ENCODE data around the gene PLET1. TPM values are rescaled to one million over a fixed set of nuclear protein-coding genes. Genes with fewer than 3 reads are reported as not detected.

Gene PLET1
- total RNA-seq, 1 experiment from 2014 or later, result not detected

- no peak overlapping the region for H4K91ac ChIP-seq (ENCODE audit: insufficient read length, low read depth, low read length)
- Mint-ChIP-seq H3K27me3 (ENCODE audit: low read depth) (peaks cover 21% of the 10 kb centered on the region), H3K4me1 (no peaks in the 10 kb centered on the region), H3K9me3 (no peaks in the 10 kb centered on the region; a peak in 1 of 5 replicates), H3K36me3 (ENCODE audit: insufficient read depth in 1 of 3, low read depth in 3 of 3) (no peaks in the 10 kb centered on the region; a peak in 1 of 7 replicates), H3K4me3 (no peak overlapping the region), H3K27ac (no peak overlapping the region)
- H4K20me1 ChIP-seq (ENCODE audit: control insufficient read depth, insufficient read depth, insufficient read length), result no peaks in the 10 kb centered on the region
- H4K5ac ChIP-seq (ENCODE audit: insufficient read length, low read depth, low read length), result no peak overlapping the region
- H2BK15ac ChIP-seq (ENCODE audit: low read depth, low read length), result no peak overlapping the region
- H3K23ac ChIP-seq (ENCODE audit: insufficient read length, low read depth, low read length), result no peak overlapping the region
- no peak overlapping the region for H3K4ac ChIP-seq (ENCODE audit: low read depth, low read length)
- no peak overlapping the region for H3K56ac ChIP-seq (ENCODE audit: insufficient read length, low read depth, low read length)
- H3K18ac ChIP-seq (ENCODE audit: insufficient read length, low read depth, low read length), result no peak overlapping the region
- H3K4me1 ChIP-seq (ENCODE audit: insufficient read depth, low read length), result no peaks in the 10 kb centered on the region
- no peak overlapping the region for H4K8ac ChIP-seq (replicated peaks; ENCODE audit: insufficient read length, low read depth, low read length)
- no peak overlapping the region for H2AFZ ChIP-seq (ENCODE audit: low read length)
- no peaks in the 10 kb centered on the region; the same call in 1 of the 2 replicates for H3K27me3 ChIP-seq (ENCODE audit: insufficient read depth, low read length)
- no peaks in the 10 kb centered on the region for H3K79me2 ChIP-seq (ENCODE audit: insufficient read depth, low read length)
- no peaks in the 10 kb centered on the region for H3K9me3 ChIP-seq (ENCODE audit: control insufficient read depth, low read depth, low read length)
- no peak overlapping the region for H2AK5ac ChIP-seq (ENCODE audit: insufficient read length, low read length)
- no peak overlapping the region for H3K14ac ChIP-seq (ENCODE audit: insufficient read depth, low read length)
- no peak overlapping the region for H3K9ac ChIP-seq (ENCODE audit: extremely low read depth, insufficient read length, low read length)
- no peak overlapping the region for H3T11ph ChIP-seq (ENCODE audit: low read length)
- DNase-seq, result no peak
- H3K27ac ChIP-seq (ENCODE audit: insufficient read length, low read depth, low read length), result no peak overlapping the region
- no CpG with 5 or more reads among the region's 3 CpGs for WGBS (ENCODE audit: extremely low coverage, insufficient read length, low lambda C conversion rate)
- no peak overlapping the region for H2BK5ac ChIP-seq (ENCODE audit: insufficient read length, low read length)
- no peaks in the 10 kb centered on the region for H3K79me1 ChIP-seq (ENCODE audit: insufficient read depth, low read depth, low read length, poor library complexity, severe bottlenecking)
- no peak overlapping the region for H2BK12ac ChIP-seq (ENCODE audit: insufficient read length, low read depth, low read length)
- peaks cover 4% of the 10 kb centered on the region for H3K23me2 ChIP-seq (ENCODE audit: insufficient read length, low read depth, low read length, poor library complexity, severe bottlenecking)
- no peak for TF ChIP-seq CTCF (conservative IDR thresholded peaks at IDR 0.05)
- no peak overlapping the region for H2BK120ac ChIP-seq (ENCODE audit: low read depth, low read length, poor library complexity, severe bottlenecking)
- no peak overlapping the region for H2BK20ac ChIP-seq (ENCODE audit: low read depth, low read length, poor library complexity, severe bottlenecking)
- H3K4me2 ChIP-seq (ENCODE audit: insufficient read depth, insufficient read length, low read length), result no peak overlapping the region
These were observed 39.3 kb downstream of the PLET1 start for GRCh38 chr11:112221274-112221835.
